HG02798 (cell line): ENCODE measurements around the gene MRPS16.

ENCODE experiments used
- ATAC-seq: cut with Tn5 transposase; IDR thresholded peaks from one replicate; pipeline ENCODE4 v1.9.1; 2021; ENCODE audit warnings: mild to moderate bottlenecking; ENCODE audit not compliant: unreplicated experiment, poor library complexity

The MRPS16 gene

GRCh38 chr10:73205890-73206289 lies 46.6 kb downstream of the MRPS16 start:
- ATAC-seq = no peak

DNA sequence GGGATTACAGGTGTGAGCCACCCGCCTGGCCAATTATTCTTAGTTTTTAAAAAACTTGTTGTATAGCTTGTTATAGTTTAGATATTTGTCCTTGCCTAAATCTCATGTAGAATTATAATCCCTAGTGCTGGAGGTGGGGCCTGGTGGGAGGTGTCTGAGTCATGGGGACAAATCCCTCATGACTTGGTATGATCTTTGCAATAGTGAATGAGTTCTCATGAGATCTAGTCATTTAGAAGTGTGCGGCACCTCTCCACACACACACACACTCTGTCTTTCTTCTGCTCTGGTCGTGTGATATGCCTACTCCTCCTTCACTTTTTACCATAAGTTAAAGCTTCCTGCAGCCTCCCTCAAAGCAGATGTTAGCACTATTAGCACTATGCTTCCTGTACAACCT lies 47.4 kb downstream of the MRPS16 start:
- ATAC-seq = no peak
